Activated T-helper 17 cell treated with anti-CD3 and anti-CD28 coated beads, Interleukin-2, amount 50 U/mL, for 72 hours (primary cell): ENCODE data around the gene ZCCHC13. TPM values are rescaled to one million over a fixed set of nuclear protein-coding genes. Genes with fewer than 3 reads are reported as not detected.
"Not testable (repeated sequence)": the region's sequence is repeated elsewhere in the genome, so short reads cannot be mapped to it uniquely, and the experiment has no call there.

Experiments
- ATAC-seq: fragments of 150-1000 bp; cut with Tn5 transposase; replicated peaks from 2 replicates; pipeline ENCODE4 v1.10.0; 2021; ENCODE audit warnings: mild to moderate bottlenecking, moderate library complexity
- H3K27ac Mint-ChIP-seq: one replicate; pipeline ENCODE4 v1.8.0; 2022; ENCODE audit warnings: mixed read lengths
- H3K27me3 Mint-ChIP-seq: one replicate; pipeline ENCODE4 v1.8.0; 2022; ENCODE audit warnings: mixed read lengths
- H3K36me3 Mint-ChIP-seq: one replicate; pipeline ENCODE4 v1.8.0; 2022; ENCODE audit warnings: low read depth, mild to moderate bottlenecking, mixed read lengths
- H3K4me1 Mint-ChIP-seq: one replicate; pipeline ENCODE4 v1.8.0; 2022; ENCODE audit warnings: mixed read lengths
- H3K4me3 Mint-ChIP-seq: one replicate; pipeline ENCODE4 v1.8.0; 2022; ENCODE audit warnings: mild to moderate bottlenecking, mixed read lengths
- H3K9me3 Mint-ChIP-seq: one replicate; pipeline ENCODE4 v1.8.0; 2022; ENCODE audit warnings: mixed read lengths
- total RNA-seq, 2 donors: library from RNA; stranded (reverse); gene quantifications; one replicate each; pipeline ENCODE4 v1.2.3, GENCODE V29; 2022

The ZCCHC13 gene
- total RNA-seq, 2 donors from 2014 or later: not detected

- peaks cover 50% of the 10 kb centered on the region for H3K36me3 Mint-ChIP-seq
- peaks cover 6% of the 10 kb centered on the region for H3K4me1 Mint-ChIP-seq
Measured at GRCh38 chrX:74292808-74293123, 11.2 kb upstream of the ZCCHC13 start.

GRCh38 chrX:74293343-74293946 is 10.5 kb upstream of the ZCCHC13 start:
- no peaks in the 10 kb centered on the region for H3K9me3 Mint-ChIP-seq
- no peaks in the 10 kb centered on the region for H3K27me3 Mint-ChIP-seq
- peaks cover 43% of the 10 kb centered on the region for H3K36me3 Mint-ChIP-seq
- H3K27ac Mint-ChIP-seq: peak overlapping the region; percentile 98
- H3K4me1 Mint-ChIP-seq: peaks cover 9% of the 10 kb centered on the region
- H3K4me3 Mint-ChIP-seq: peak overlapping the region; percentile 96
- ATAC-seq: peak; percentile 55

More at GRCh38 chrX:74292808-74293123, 11.2 kb upstream of the ZCCHC13 start:
- H3K9me3 Mint-ChIP-seq: no peaks in the 10 kb centered on the region
- H3K4me3 Mint-ChIP-seq: peak overlapping the region; percentile 96
- peak overlapping the region; percentile 98 for H3K27ac Mint-ChIP-seq
- ATAC-seq: no peak
- H3K27me3 Mint-ChIP-seq: no peaks in the 10 kb centered on the region

GRCh38 chrX:74295101-74295500 is 8.9 kb upstream of the ZCCHC13 start:
- no peaks in the 10 kb centered on the region for H3K27me3 Mint-ChIP-seq
- no peaks in the 10 kb centered on the region for H3K9me3 Mint-ChIP-seq
- H3K36me3 Mint-ChIP-seq: peaks cover 27% of the 10 kb centered on the region
- peaks cover 9% of the 10 kb centered on the region for H3K4me1 Mint-ChIP-seq
- H3K4me3 Mint-ChIP-seq: no peak overlapping the region
- no peak overlapping the region for H3K27ac Mint-ChIP-seq
- ATAC-seq: no peak

GRCh38 chrX:74297766-74298165 is 6.2 kb upstream of the ZCCHC13 start:
- H3K36me3 Mint-ChIP-seq: peaks cover under 1% of the 10 kb centered on the region
- H3K4me1 Mint-ChIP-seq: peaks cover 9% of the 10 kb centered on the region
- H3K27ac Mint-ChIP-seq: peak overlapping the region; percentile 11
- H3K27me3 Mint-ChIP-seq: no peaks in the 10 kb centered on the region
- H3K4me3 Mint-ChIP-seq: no peak overlapping the region
- no peaks in the 10 kb centered on the region for H3K9me3 Mint-ChIP-seq
- peak; percentile 70 for ATAC-seq

GRCh38 chrX:74300869-74301268 is 3.1 kb upstream of the ZCCHC13 start:
- no peaks in the 10 kb centered on the region for H3K9me3 Mint-ChIP-seq
- no peak for ATAC-seq
- no peak overlapping the region for H3K27ac Mint-ChIP-seq
- peaks cover 5% of the 10 kb centered on the region for H3K4me1 Mint-ChIP-seq
- H3K36me3 Mint-ChIP-seq: no peaks in the 10 kb centered on the region
- no peaks in the 10 kb centered on the region for H3K27me3 Mint-ChIP-seq
- no peak overlapping the region for H3K4me3 Mint-ChIP-seq

GRCh38 chrX:74318672-74319071 is 14.7 kb downstream of the ZCCHC13 start:
- Mint-ChIP-seq H3K27ac (no peak overlapping the region), H3K4me1 (no peaks in the 10 kb centered on the region), H3K4me3 (no peak overlapping the region), H3K27me3 (no peaks in the 10 kb centered on the region), H3K9me3 (no peaks in the 10 kb centered on the region), H3K36me3 (no peaks in the 10 kb centered on the region)
- ATAC-seq: no peak

- H3K36me3 Mint-ChIP-seq, ATAC-seq, H3K4me3 Mint-ChIP-seq, H3K4me1 Mint-ChIP-seq, H3K27ac Mint-ChIP-seq, H3K27me3 Mint-ChIP-seq, H3K9me3 Mint-ChIP-seq: not testable (repeated sequence)
Measured at GRCh38 chrX:74319321-74319720, 15.3 kb downstream of the ZCCHC13 start.

GRCh38 chrX:74321191-74321590 is 17.2 kb downstream of the ZCCHC13 start:
- no peak for ATAC-seq
- Mint-ChIP-seq H3K27me3 (no peaks in the 10 kb centered on the region), H3K9me3 (no peaks in the 10 kb centered on the region), H3K4me1 (no peaks in the 10 kb centered on the region), H3K27ac (no peak overlapping the region), H3K36me3 (no peaks in the 10 kb centered on the region), H3K4me3 (no peak overlapping the region)

- Mint-ChIP-seq H3K4me3 (no peak overlapping the region), H3K27ac (no peak overlapping the region), H3K36me3 (no peaks in the 10 kb centered on the region), H3K27me3 (no peaks in the 10 kb centered on the region), H3K4me1 (no peaks in the 10 kb centered on the region), H3K9me3 (no peaks in the 10 kb centered on the region)
- ATAC-seq: no peak
Measured at GRCh38 chrX:74324131-74324530, 20.2 kb downstream of the ZCCHC13 start.

- Mint-ChIP-seq H3K4me3 (no peak overlapping the region), H3K27ac (no peak overlapping the region), H3K9me3 (no peaks in the 10 kb centered on the region), H3K4me1 (no peaks in the 10 kb centered on the region), H3K27me3 (no peaks in the 10 kb centered on the region), H3K36me3 (no peaks in the 10 kb centered on the region)
- ATAC-seq: no peak
Measured at GRCh38 chrX:74325130-74326059, 21.4 kb downstream of the ZCCHC13 start.

- Mint-ChIP-seq H3K36me3 (no peaks in the 10 kb centered on the region), H3K27ac (no peak overlapping the region), H3K9me3 (no peaks in the 10 kb centered on the region), H3K4me3 (no peak overlapping the region), H3K4me1 (peaks cover 3% of the 10 kb centered on the region), H3K27me3 (no peaks in the 10 kb centered on the region)
- ATAC-seq: no peak
Measured at GRCh38 chrX:74338852-74339251, 34.9 kb downstream of the ZCCHC13 start.

- Mint-ChIP-seq H3K9me3 (no peaks in the 10 kb centered on the region), H3K36me3 (no peaks in the 10 kb centered on the region), H3K4me3 (no peak overlapping the region), H3K4me1 (peaks cover 6% of the 10 kb centered on the region), H3K27me3 (no peaks in the 10 kb centered on the region), H3K27ac (no peak overlapping the region)
- no peak for ATAC-seq
Measured at GRCh38 chrX:74340051-74340450, 36.1 kb downstream of the ZCCHC13 start.

- not testable (repeated sequence) for H3K4me1 Mint-ChIP-seq, H3K4me3 Mint-ChIP-seq, H3K9me3 Mint-ChIP-seq
Measured at GRCh38 chrX:74342211-74342610, 38.2 kb downstream of the ZCCHC13 start.

GRCh38 chrX:74343343-74344279 is 39.6 kb downstream of the ZCCHC13 start:
- H3K9me3 Mint-ChIP-seq: no peaks in the 10 kb centered on the region
- H3K36me3 Mint-ChIP-seq: no peaks in the 10 kb centered on the region
- peaks cover 6% of the 10 kb centered on the region for H3K4me1 Mint-ChIP-seq
- H3K27me3 Mint-ChIP-seq: no peaks in the 10 kb centered on the region
- peak; percentile 100 for ATAC-seq
- H3K27ac Mint-ChIP-seq: no peak overlapping the region
- no peak overlapping the region for H3K4me3 Mint-ChIP-seq

More at GRCh38 chrX:74342211-74342610, 38.2 kb downstream of the ZCCHC13 start:
- not testable (repeated sequence) for H3K27me3 Mint-ChIP-seq, H3K36me3 Mint-ChIP-seq, H3K27ac Mint-ChIP-seq, ATAC-seq
